Measurements from ENCODE around the gene ARHGEF25. TPM values are rescaled to one million over a fixed set of nuclear protein-coding genes. Genes with fewer than 3 reads are reported as not detected.

ARHGEF25 gene
- total RNA-seq, 1 donor from 2014 or later, result 16.8 TPM

DNA sequence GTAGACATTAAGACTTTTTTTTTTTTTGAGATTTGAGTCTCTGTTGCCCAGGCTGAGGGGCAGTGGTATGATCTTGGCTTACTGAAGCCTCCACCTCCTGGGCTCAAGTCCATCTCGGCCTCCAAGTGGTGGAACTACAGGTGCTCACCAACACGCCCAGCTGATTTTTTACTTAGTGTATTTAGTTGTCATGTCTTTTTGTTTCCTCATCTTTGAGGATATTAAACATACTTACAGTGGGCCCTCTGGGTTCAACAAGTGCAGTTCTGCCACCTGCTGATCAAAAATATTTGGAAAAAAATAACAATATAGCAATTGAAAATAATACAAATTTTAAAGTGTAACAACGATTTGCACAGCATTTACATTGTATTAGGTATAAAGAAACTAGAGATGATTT is 26.1 kb downstream of the ARHGEF25 start:
- peaks cover 13% of the 10 kb centered on the region for H3K27me3 ChIP-seq (ENCODE audit: insufficient read depth, low read length)
- no peaks in the 10 kb centered on the region for H3K36me3 ChIP-seq (ENCODE audit: insufficient read depth, low read length)
- no peak overlapping the region for H3K4me3 ChIP-seq (ENCODE audit: insufficient read depth, low read depth, low read length)
- Mint-ChIP-seq H3K4me1 (ENCODE audit: low read depth, unreplicated experiment) (no peaks in the 10 kb centered on the region), H3K9me3 (ENCODE audit: unreplicated experiment) (peaks cover 7% of the 10 kb centered on the region), H3K27me3 (ENCODE audit: low read depth, unreplicated experiment) (peaks cover 37% of the 10 kb centered on the region), H3K4me3 (ENCODE audit: unreplicated experiment) (no peak overlapping the region), H3K36me3 (ENCODE audit: low read depth, unreplicated experiment) (no peaks in the 10 kb centered on the region), H3K27ac (ENCODE audit: unreplicated experiment) (no peak overlapping the region)
- H3K4me1 ChIP-seq (ENCODE audit: insufficient read depth, low read length), result peaks cover under 1% of the 10 kb centered on the region
- H3K4me2 ChIP-seq (ENCODE audit: low read length), result no peak overlapping the region
- H3K9ac ChIP-seq (ENCODE audit: low read length), result no peak overlapping the region
- no peak for DNase-seq (ENCODE audit: low read depth)
- TF ChIP-seq EZH2 (IDR thresholded peaks at IDR 0.05; ENCODE audit: insufficient read depth, low read length) (no peak), CTCF (IDR thresholded peaks at IDR 0.05; ENCODE audit: insufficient read depth, low read depth, low read length) (no peak)
- FAIRE-seq, result no peak
- H4K20me1 ChIP-seq (ENCODE audit: insufficient read depth, low read length), result no peaks in the 10 kb centered on the region
- no peak overlapping the region for H2AFZ ChIP-seq (ENCODE audit: low read depth, low read length)
- no peaks in the 10 kb centered on the region for H3K79me2 ChIP-seq (ENCODE audit: insufficient read depth, low read length)
- H3K27ac ChIP-seq (ENCODE audit: low read depth, low read length), result no peak overlapping the region
- no peaks in the 10 kb centered on the region for H3K9me3 ChIP-seq (ENCODE audit: insufficient read depth, low read depth, low read length)

- H3K4me1 Mint-ChIP-seq (ENCODE audit: low read depth, unreplicated experiment), result no peaks in the 10 kb centered on the region
- Histone ChIP-seq H3K4me2 (ENCODE audit: low read length) (no peak overlapping the region), H2AFZ (ENCODE audit: low read depth, low read length) (no peak overlapping the region), H3K27ac (ENCODE audit: low read depth, low read length) (no peak overlapping the region), H3K36me3 (ENCODE audit: insufficient read depth, low read length) (no peaks in the 10 kb centered on the region), H3K4me1 (ENCODE audit: insufficient read depth, low read length) (no peaks in the 10 kb centered on the region), H3K4me3 (ENCODE audit: insufficient read depth, low read depth, low read length) (no peak overlapping the region), H3K27me3 (ENCODE audit: insufficient read depth, low read length) (peaks cover 12% of the 10 kb centered on the region), H4K20me1 (ENCODE audit: insufficient read depth, low read length) (no peaks in the 10 kb centered on the region), H3K79me2 (ENCODE audit: insufficient read depth, low read length) (no peaks in the 10 kb centered on the region), H3K9me3 (ENCODE audit: insufficient read depth, low read depth, low read length) (no peaks in the 10 kb centered on the region), H3K9ac (ENCODE audit: low read length) (no peak overlapping the region)
- no peak for FAIRE-seq
- no peak overlapping the region for H3K27ac Mint-ChIP-seq (ENCODE audit: unreplicated experiment)
- no peaks in the 10 kb centered on the region for H3K36me3 Mint-ChIP-seq (ENCODE audit: low read depth, unreplicated experiment)
- peaks cover 37% of the 10 kb centered on the region for H3K27me3 Mint-ChIP-seq (ENCODE audit: low read depth, unreplicated experiment)
- TF ChIP-seq CTCF (IDR thresholded peaks at IDR 0.05; ENCODE audit: insufficient read depth, low read depth, low read length) (no peak), EZH2 (IDR thresholded peaks at IDR 0.05; ENCODE audit: insufficient read depth, low read length) (no peak)
- peaks cover 7% of the 10 kb centered on the region for H3K9me3 Mint-ChIP-seq (ENCODE audit: unreplicated experiment)
- DNase-seq (ENCODE audit: low read depth), result no peak
- no peak overlapping the region for H3K4me3 Mint-ChIP-seq (ENCODE audit: unreplicated experiment)
Observed at GRCh38 chr12:57638096-57638495, 26.9 kb downstream of the ARHGEF25 start.

- Mint-ChIP-seq H3K27ac (ENCODE audit: unreplicated experiment) (no peak overlapping the region), H3K27me3 (ENCODE audit: low read depth, unreplicated experiment) (peaks cover 23% of the 10 kb centered on the region), H3K9me3 (ENCODE audit: unreplicated experiment) (peaks cover 11% of the 10 kb centered on the region), H3K36me3 (ENCODE audit: low read depth, unreplicated experiment) (no peaks in the 10 kb centered on the region), H3K4me1 (ENCODE audit: low read depth, unreplicated experiment) (no peaks in the 10 kb centered on the region), H3K4me3 (ENCODE audit: unreplicated experiment) (no peak overlapping the region)
- DNase-seq (ENCODE audit: low read depth) (no peak), FAIRE-seq (no peak)
- Histone ChIP-seq H2AFZ (ENCODE audit: low read depth, low read length) (no peak overlapping the region), H3K4me2 (ENCODE audit: low read length) (no peak overlapping the region), H3K9ac (ENCODE audit: low read length) (no peak overlapping the region), H3K79me2 (ENCODE audit: insufficient read depth, low read length) (no peaks in the 10 kb centered on the region), H3K4me1 (ENCODE audit: insufficient read depth, low read length) (no peaks in the 10 kb centered on the region), H4K20me1 (ENCODE audit: insufficient read depth, low read length) (no peaks in the 10 kb centered on the region), H3K27me3 (ENCODE audit: insufficient read depth, low read length) (peaks cover 12% of the 10 kb centered on the region), H3K36me3 (ENCODE audit: insufficient read depth, low read length) (no peaks in the 10 kb centered on the region), H3K9me3 (ENCODE audit: insufficient read depth, low read depth, low read length) (no peaks in the 10 kb centered on the region), H3K27ac (ENCODE audit: low read depth, low read length) (no peak overlapping the region), H3K4me3 (ENCODE audit: insufficient read depth, low read depth, low read length) (no peak overlapping the region)
- TF ChIP-seq EZH2 (IDR thresholded peaks at IDR 0.05; ENCODE audit: insufficient read depth, low read length) (no peak), CTCF (IDR thresholded peaks at IDR 0.05; ENCODE audit: insufficient read depth, low read depth, low read length) (no peak)
Observed at GRCh38 chr12:57640175-57641042, 29.2 kb downstream of the ARHGEF25 start.
